Epithelial cell of esophagus (primary cell): Measurements from ENCODE around the gene FAM9B.
"Not testable (repeated sequence)": the region's sequence is repeated elsewhere in the genome, so short reads cannot be mapped to it uniquely, and the experiment has no call there.

Source experiments
- DNase-seq: peaks from one replicate; pipeline ENCODE4 v3.0.0; 2010; ENCODE audit warnings: low read depth
- H3K4me3 ChIP-seq: 2 replicates; pipeline ENCODE4 v1.5.1; 2011; ENCODE audit warnings: mild to moderate bottlenecking, low read length, control low read depth
- CTCF ChIP-seq: IDR thresholded peaks from 2 replicates; pipeline ENCODE4 v1.5.1; 2011; ENCODE audit warnings: low read depth, mild to moderate bottlenecking, low read length, control low read depth, inconsistent platforms; ENCODE audit not compliant: insufficient read depth; ENCODE audit errors: missing control alignments

The FAM9B gene

DNA sequence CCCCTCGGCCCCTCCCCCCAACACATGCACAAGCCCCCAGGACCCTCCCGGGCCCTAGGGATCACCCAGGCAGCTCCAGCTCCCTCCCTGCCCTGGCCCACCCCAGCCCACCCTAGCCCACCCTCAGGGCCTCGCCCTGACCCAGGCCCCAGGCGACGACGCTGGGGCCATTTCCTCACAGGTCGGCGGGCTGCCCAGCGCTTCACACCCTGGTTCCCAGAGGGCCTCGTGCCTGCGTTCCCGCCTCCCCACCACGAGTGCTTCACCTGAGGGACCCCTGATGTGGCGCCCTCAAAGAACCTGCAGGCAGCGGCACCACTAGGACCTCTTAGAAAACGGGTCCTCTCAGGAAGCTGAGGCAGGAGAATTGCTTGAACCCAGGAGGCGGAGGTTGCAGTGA, 341 bp downstream of the FAM9B start:
- no peak overlapping the region for H3K4me3 ChIP-seq
- no peak for TF ChIP-seq CTCF
- DNase-seq: no peak

DNA sequence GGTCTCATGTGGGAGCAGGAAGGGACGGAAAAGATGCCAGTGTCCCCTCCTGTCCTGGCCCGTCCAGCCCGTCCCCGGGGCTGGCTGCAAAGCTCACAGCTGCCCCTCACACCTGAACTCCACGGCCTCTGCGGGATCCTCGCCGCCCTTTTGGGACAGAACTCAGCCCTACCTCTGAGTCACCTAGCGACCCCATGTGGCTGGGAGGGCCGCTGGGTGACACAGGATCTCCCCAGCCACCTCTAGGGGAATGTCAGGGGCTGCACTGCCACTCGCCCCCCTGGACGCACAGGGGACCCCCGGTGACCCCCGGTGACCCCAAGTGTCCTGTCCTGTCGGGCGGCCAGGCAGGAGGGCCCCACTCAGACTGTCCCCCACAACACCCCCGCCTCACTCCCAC, 748 bp downstream of the FAM9B start:
- no peak overlapping the region for H3K4me3 ChIP-seq
- DNase-seq: no peak
- TF ChIP-seq CTCF: no peak

GRCh38 chrX:9023293-9023692, 10.6 kb downstream of the FAM9B start:
- H3K4me3 ChIP-seq: no peak overlapping the region
- no peak for DNase-seq
- TF ChIP-seq CTCF: no peak

DNA sequence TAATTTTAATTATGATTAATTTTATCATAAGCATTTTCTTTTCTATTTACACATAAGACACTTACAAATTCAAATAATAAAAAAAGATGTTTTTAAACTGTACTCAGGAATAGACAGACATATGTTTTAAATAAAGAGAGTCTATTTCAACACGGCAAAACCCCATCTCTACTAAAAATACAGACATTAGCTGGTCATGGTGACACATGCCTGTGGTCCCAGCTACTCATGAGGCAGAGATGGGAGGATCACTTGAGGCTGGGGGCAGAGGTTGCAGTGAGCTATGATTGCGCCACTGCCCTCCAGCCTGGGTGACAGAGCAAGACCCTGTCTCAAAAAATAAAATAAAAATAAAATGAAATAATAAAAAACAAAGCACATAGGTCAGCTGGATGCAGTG, 14.8 kb downstream of the FAM9B start:
- no peak for DNase-seq
- H3K4me3 ChIP-seq: no peak overlapping the region
- no peak for TF ChIP-seq CTCF

GRCh38 chrX:9018332-9018731, 15.6 kb downstream of the FAM9B start:
- H3K4me3 ChIP-seq, DNase-seq: not testable (repeated sequence)

DNA sequence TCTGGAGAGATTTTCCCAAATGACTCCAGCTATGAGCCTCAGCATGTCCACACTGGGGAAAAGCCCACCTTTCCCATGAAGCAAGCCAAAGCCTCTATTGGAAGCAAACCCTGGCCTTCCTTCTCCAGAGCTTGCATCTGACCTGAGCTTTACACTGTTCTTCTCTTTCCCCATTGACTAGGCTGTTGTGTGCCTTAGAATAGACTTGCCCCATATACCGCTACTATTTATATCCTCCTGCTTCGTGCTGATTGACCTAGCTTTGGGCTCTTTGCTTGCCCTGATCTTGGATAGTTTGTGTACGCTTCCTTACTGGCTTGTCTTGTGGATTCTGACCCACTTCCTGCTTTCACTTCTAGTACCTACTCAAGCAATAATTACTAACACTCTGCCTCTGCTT, 30.9 kb downstream of the FAM9B start:
- no peak for DNase-seq
- TF ChIP-seq CTCF: no peak
- no peak overlapping the region for H3K4me3 ChIP-seq

- H3K4me3 ChIP-seq: no peak overlapping the region
- DNase-seq: peak; percentile 88
- no peak for TF ChIP-seq CTCF
Observed at GRCh38 chrX:8988446-8988845, 45.5 kb downstream of the FAM9B start.

GRCh38 chrX:8987672-8988250, 46.2 kb downstream of the FAM9B start:
- DNase-seq: peak; percentile 2
- no peak overlapping the region for H3K4me3 ChIP-seq
- TF ChIP-seq CTCF: no peak
